SK-N-MC (cell line): Measurements from ENCODE around the gene RPL38.

Experiments
- EZH2 ChIP-seq: fragments of 200-600 bp; sonication (generic); IDR thresholded peaks from one replicate; pipeline ENCODE4 v1.6.1; 2017; ENCODE audit warnings: antibody characterized with exemption
- FOXP2 ChIP-seq: optimal IDR thresholded peaks from 2 replicates; pipeline ENCODE3; 2011; ENCODE audit warnings: mild to moderate bottlenecking, moderate library complexity; ENCODE audit not compliant: insufficient read depth; ENCODE audit errors: extremely low read length, control extremely low read depth
- POLR2AphosphoS5 ChIP-seq: IDR thresholded peaks from 2 replicates; pipeline ENCODE4 v1.6.1; 2012; ENCODE audit warnings: mild to moderate bottlenecking, low read depth, low read length, borderline replicate concordance

- TF ChIP-seq EZH2 (no peak), POLR2AphosphoS5 (no peak), FOXP2 (no peak)
These were observed 32.6 kb upstream of the RPL38 start for GRCh38 chr17:74170924-74171323.
